GM18951 (cell line): ENCODE results near the gene TMEM51.

Experiments
- POLR2A ChIP-seq: IDR thresholded peaks from 4 replicates; pipeline ENCODE4 v1.6.1; 2011; ENCODE audit warnings: mild to moderate bottlenecking; ENCODE audit not compliant: insufficient read length, insufficient read depth; ENCODE audit errors: extremely low read depth
- in situ Hi-C: fragments of 300-500 bp; cut with MboI; formaldehyde crosslinking; loops from one replicate; pipeline ENCODE4 v1.12.0; 2022; ENCODE audit warnings: low sequenced_read_pairs, mixed read lengths, inconsistent platforms; ENCODE audit not compliant: unreplicated experiment

Gene TMEM51

DNA sequence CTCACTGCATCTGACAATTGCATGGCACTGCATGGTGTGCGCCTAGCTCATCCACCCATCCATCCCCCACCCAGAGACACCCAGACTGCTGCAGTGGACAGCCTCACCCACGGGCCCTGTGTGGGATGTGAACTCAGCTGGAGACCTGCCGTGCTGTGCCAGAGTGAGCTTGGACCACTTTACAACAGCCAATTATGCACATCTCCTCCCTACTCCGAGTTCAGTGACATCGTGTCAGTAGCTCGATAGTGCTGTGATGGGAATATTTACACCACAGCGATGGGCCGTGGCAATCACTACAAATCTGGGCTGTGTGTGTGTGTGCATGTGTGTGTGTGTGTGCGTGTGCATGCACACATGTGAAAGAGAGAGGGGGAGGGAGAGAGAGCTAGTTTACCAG, 42.5 kb downstream of the TMEM51 start:
- in situ Hi-C loops = no loop called here
- TF ChIP-seq POLR2A = no peak

DNA sequence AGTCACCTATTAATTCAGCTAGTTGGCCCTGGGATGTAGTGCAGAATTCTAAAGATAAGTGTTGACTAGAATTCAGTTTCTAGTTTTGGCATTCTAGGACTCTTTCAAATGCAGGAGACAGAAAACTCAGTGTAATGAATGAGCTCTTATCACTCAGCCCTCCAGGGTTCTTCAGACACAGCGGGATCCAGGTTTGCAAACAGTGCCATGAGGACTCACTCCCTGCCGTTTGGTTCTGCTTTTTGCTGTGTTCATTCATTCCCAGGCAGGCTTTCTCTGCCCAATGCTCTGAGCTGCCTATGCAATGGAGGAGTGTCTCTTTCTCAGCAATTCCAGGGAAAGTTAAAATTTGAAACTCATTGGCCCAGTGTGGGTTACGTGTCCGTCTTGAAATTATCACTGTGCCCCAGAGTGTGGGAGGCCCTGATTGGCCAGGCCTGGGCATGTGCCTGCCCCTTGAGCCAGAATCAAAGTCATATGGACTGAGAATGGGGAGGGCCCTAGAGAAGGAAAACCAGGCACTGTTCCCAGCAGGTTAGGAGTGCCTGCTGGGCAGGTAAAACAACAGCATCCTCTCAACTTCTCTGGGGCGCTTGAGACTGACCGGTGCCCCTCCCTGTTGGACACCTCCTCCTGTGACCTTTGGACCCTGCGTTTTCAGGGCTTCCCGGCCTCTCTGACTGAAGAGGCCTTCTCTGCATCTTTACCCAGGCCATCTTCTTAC, 43.4 kb downstream of the TMEM51 start:
- TF ChIP-seq POLR2A = no peak

DNA sequence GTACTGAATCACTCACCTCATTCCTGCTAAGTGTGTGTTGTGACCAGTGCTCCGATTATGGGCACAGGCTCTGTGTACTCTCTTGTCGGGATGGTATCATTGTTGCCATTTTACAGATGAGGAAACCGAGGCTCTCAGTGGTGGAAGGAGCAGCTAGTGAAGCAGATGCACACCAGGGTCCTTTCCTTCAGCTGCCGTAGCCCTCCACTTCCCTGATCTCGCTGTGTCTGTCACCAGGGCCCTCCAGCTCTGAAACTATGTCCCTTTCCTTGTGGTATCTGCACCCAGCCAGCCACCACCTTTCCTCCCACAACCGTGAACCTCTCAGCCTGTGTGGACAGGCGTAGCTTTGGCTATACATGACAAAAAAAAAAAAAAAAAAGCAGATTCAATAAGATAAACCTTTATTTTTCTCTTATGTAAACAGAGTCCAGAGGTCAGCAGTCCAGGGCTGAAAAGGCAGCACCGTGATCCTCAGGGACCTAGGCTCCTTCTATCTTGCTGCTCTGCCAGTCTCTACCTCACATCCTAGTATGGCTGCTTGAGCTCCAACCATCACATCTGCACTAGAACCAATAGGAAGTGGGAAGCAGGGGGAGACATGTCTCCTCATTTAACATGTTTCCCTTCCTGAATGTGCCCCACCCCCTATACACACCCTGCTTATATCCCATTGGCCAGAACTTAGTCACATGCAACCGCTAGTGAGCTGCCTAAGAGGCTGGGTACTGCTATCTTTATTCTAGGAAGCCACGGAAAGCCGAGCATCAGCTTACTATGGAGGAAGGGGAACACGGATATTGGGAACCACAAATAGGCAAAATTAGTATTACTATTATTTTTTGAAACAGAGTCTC, 44.3 kb downstream of the TMEM51 start:
- TF ChIP-seq POLR2A = no peak
- in situ Hi-C loops = no loop called here

More for the DNA sequence above, 43.4 kb downstream of the TMEM51 start:
- in situ Hi-C loops = no loop called here

DNA sequence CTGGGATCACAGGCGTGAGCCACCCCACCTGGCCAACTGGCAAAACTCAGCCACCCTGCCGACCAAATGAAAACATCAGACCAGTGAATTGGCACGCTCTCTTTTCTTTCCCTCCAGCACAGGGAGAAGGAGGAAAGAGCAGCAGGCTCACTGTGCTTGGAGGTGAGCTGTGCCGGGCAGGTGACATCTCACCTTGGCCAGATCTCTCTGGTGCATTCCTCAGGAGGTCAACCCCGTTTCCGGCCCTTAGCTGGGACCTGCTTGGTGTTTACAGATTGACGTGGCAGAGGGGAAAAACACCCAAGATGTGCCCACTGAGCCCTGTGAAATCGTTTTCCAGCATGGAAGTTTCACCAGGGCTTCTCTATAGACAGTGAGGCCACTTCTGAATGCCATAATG, 45.1 kb downstream of the TMEM51 start:
- no peak for TF ChIP-seq POLR2A

DNA sequence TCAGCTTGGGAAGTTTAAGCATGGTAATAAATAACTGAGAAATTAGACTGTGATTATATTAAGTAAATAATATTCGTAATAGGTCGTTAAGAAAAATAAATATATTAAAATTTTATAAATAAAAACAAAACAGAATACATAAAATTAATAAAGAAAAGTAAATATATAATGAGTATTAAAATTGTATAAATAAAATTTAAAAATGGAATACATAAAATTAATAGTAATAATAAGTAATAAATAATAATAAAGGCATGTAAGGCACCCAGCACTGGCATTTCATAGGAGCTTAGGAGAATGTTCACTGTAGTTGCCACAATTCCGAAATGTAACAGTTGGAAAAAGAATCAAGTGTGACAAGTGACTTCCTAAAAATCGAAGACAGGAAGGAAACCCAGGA, 47.7 kb downstream of the TMEM51 start:
- in situ Hi-C loops = no loop called here
- no peak for TF ChIP-seq POLR2A

More for the DNA sequence above, 45.1 kb downstream of the TMEM51 start:
- in situ Hi-C loops = no loop called here

DNA sequence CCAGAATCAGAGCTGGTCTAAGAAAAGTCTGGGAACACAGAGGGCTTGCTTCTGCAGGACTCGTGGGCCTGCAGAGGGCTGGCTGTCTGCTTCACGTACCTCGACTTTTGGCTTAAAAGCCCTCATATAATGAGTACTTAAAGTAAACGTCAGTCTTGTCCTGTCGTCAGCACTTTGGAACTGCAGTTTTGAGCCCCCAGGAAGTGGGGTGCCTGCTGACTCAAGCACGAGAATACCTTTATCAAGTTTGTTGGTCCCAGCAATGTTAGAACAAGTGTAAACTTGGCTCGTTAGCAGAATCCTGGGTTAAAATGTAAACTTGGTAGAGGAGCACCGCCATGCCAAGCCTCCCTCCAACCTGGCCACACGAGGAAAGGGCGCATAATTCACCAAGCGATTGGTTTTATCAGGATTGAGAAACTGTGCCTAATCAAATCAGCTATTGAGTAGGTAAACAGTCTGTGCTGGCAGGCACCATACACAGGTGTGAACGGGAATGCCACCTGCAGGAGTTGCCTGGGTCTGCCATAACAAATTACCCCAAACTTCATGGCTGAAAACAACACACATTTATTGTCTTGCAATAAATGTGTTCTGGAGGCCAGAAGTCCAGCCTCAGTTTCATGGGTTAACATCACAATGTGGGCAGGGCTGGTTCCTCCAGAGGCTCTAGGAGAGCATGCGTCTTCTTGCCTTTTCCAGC, 48.5 kb downstream of the TMEM51 start:
- in situ Hi-C loops = no loop called here
- no peak for TF ChIP-seq POLR2A

DNA sequence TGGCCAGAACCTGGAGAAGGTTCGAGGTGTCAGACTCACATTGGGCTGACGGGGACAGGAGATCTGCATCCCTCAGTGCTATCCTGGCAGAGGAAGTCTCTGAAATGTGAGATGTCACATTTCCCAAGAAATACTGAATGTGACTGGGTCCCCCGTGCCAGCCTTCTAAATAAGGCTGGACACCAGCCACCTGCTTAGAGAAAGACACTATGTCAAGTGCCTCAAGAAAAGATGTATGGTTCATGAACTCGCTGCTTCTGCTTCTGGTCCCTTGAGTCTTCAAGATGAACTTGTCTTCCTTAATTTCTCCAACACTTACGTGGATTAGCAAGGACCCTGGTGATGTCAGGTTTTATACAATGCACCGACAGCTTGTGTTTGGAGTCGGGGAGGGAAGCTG, 51.4 kb downstream of the TMEM51 start:
- in situ Hi-C loops = no loop called here
- TF ChIP-seq POLR2A = no peak

DNA sequence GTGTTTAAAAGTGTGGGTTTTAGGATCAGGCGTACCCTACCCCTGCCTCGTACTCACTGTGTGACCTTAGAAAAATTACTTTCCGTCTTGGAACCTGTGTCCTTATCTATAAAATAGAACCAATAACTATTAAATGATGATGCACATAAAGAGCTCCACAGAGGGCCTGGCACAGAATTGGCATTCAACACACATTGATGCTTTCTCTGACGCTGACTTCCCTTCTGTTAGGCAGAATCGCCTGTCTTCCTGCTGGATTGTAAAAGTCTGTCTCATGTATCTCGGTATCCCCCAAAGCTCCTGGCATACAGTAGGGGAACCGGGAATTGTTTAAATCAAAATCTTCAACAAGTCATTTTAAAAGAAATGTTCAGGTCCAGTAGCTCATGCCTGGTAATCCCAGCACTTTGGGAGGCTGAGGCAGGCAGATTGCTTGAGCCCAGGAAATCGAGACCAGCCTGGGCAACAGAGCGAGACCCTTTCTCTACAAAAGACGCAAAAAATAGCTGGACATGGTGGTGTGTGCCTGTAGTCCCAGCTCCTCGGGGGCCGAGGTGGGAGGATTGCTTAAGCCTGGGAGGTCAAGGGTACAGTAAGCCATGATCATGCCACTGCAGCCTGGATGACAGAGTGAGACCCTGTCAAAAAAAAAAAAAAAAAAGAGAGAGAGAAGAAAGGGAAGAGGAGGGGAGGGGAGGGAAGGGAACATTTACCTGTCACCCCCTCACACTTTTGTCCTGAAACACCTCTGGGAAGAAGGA, 52.2 kb downstream of the TMEM51 start:
- no peak for TF ChIP-seq POLR2A
- in situ Hi-C loops = no loop called here

DNA sequence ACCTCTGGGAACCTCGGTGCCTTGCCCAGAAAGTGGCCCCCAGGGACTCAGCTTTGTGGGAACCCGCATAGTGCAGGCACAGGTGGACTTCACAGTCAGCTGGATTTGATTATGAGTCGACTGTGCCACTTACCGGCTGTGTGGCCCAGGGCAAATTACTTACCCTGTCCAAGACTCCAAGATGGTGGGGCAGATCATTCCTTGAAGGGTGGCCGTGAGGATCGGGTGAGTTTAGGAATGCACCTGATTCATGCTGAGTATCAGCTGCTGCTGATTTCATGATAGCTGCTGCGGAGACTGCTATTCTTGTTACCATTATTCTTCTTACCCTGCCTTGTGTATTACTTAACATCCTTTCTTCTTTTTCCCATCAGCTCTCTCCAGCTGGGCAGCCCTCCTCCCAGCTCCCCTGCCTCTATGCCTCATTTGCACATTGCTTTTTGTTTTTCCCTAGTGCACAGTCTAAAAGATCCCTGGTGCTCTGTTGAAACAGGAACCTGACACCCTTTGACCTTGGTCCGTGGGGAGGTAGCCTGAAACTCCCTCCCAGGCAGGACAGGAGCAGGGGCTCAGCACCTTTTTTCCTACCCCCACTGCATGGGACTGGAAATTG, 53.0 kb downstream of the TMEM51 start:
- no peak for TF ChIP-seq POLR2A
- in situ Hi-C loops = no loop called here

DNA sequence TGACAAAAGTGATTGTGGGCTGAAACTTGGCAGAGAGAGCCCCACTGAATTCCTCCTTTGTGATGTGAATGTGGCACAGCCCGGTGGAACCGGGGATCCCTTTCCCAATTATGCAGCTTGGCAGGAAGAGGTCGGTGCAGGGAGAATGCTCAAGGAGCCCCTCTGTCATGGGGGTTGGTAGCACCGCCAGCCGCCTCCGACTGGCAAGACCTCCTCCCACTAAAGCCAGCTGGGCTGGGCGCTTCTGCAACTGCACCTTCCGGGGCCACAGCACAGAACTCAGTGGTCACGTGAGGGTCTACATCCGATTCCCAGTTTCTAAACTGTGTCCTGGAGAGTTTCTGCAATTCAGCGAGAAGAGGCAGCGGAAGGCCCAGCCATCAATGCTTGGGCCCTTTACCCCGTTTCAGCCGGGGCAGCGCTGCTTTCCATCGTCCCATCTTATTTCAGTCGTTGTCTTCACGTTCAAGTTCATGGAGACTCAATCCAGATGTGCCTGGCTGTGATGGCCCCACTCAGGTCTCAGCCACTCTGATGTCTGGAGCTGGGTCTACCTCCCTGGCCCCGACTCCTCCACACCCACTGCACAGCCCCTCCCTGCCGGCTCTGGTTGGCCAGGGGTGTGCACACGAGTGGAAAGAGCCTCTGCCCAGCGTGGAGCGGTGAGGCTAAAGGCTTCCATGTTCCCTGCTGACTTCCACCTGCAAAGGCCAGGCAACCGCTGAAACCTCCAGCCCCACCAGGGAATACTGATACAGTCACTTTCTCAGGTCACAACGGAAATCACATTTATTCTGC, 53.7 kb downstream of the TMEM51 start:
- TF ChIP-seq POLR2A = no peak
- in situ Hi-C loops = no loop called here

DNA sequence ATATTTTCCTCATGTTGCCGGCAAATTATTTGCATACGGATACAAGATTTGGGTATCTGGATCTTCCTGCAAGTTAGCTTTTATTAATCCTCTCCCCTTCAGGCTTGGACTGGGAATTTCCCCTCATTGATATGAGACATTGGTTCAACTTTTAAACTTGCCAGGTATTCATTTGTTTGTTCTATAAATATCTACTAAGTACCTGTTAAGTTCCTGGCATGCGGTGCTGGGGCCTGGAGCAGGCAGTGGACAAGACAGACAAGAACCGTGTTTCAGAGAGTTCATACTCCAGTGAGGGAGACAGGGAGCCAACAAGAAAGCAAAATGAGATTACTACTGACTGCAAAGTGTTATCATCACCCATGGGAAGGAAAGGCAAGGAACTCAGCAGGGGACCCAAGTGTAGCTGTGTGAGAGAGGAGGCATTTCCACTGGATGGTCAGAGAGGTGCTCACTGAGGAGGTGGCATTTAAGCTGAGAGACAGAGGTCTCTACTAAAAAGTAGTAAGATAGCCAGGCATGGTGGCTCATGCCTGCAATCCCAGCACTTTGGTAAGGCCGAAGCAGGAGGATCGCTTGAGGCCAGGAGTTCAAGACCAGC, 54.4 kb downstream of the TMEM51 start:
- no peak for TF ChIP-seq POLR2A
- in situ Hi-C loops = no loop called here
